ENCODE results near the gene HES7. TPM values are rescaled to one million over a fixed set of nuclear protein-coding genes. Genes with fewer than 3 reads are reported as not detected.

HES7 gene
- total RNA-seq, 1 donor, result not detected

GRCh38 chr17:8145811-8146210 is 21.9 kb upstream of the HES7 start:
- no peak for TF ChIP-seq CTCF (IDR thresholded peaks at IDR 0.05; ENCODE audit: extremely low read depth, low read depth, low read length)
- Histone ChIP-seq H4K20me1 (ENCODE audit: insufficient read depth, low read length) (peaks cover 37% of the 10 kb centered on the region), H3K4me2 (ENCODE audit: insufficient read depth, low read length) (no peak overlapping the region), H3K36me3 (ENCODE audit: insufficient read depth, low read length) (peaks cover 89% of the 10 kb centered on the region), H3K27ac (ENCODE audit: low read depth, low read length) (no peak overlapping the region), H3K79me2 (ENCODE audit: insufficient read depth, low read length) (peaks cover 14% of the 10 kb centered on the region), H3K9me3 (ENCODE audit: low read depth, low read length) (no peaks in the 10 kb centered on the region), H3K27me3 (ENCODE audit: insufficient read depth, low read length) (no peaks in the 10 kb centered on the region), H3K4me3 (ENCODE audit: insufficient read depth, low read length) (no peak overlapping the region), H2AFZ (ENCODE audit: low read length) (no peak overlapping the region), H3K4me1 (ENCODE audit: insufficient read depth, low read length) (peaks cover 4% of the 10 kb centered on the region)
- DNase-seq (ENCODE audit: insufficient read length, low spot score, missing footprints), result no peak

- TF ChIP-seq CTCF (IDR thresholded peaks at IDR 0.05; ENCODE audit: extremely low read depth, low read depth, low read length), result no peak
- Histone ChIP-seq H3K4me2 (ENCODE audit: insufficient read depth, low read length) (no peak overlapping the region), H3K4me3 (ENCODE audit: insufficient read depth, low read length) (no peak overlapping the region), H3K79me2 (ENCODE audit: insufficient read depth, low read length) (peaks cover 2% of the 10 kb centered on the region), H2AFZ (ENCODE audit: low read length) (no peak overlapping the region), H3K9me3 (ENCODE audit: low read depth, low read length) (no peaks in the 10 kb centered on the region), H3K4me1 (ENCODE audit: insufficient read depth, low read length) (peaks cover under 1% of the 10 kb centered on the region), H3K27me3 (ENCODE audit: insufficient read depth, low read length) (no peaks in the 10 kb centered on the region), H3K27ac (ENCODE audit: low read depth, low read length) (no peak overlapping the region), H3K36me3 (ENCODE audit: insufficient read depth, low read length) (peaks cover 87% of the 10 kb centered on the region), H4K20me1 (ENCODE audit: insufficient read depth, low read length) (peaks cover 28% of the 10 kb centered on the region)
- peak; percentile 62 for DNase-seq (ENCODE audit: insufficient read length, low spot score, missing footprints)
Measured at GRCh38 chr17:8144401-8145231, 20.7 kb upstream of the HES7 start.

GRCh38 chr17:8143581-8144400 is 19.9 kb upstream of the HES7 start:
- peaks cover 5% of the 10 kb centered on the region for H3K4me1 ChIP-seq (ENCODE audit: insufficient read depth, low read length)
- DNase-seq (ENCODE audit: insufficient read length, low spot score, missing footprints), result peak; percentile 43
- peaks cover 79% of the 10 kb centered on the region for H3K36me3 ChIP-seq (ENCODE audit: insufficient read depth, low read length)
- H3K27ac ChIP-seq (ENCODE audit: low read depth, low read length), result no peak overlapping the region
- H4K20me1 ChIP-seq (ENCODE audit: insufficient read depth, low read length), result peaks cover 26% of the 10 kb centered on the region
- H3K27me3 ChIP-seq (ENCODE audit: insufficient read depth, low read length), result no peaks in the 10 kb centered on the region
- no peak overlapping the region for H2AFZ ChIP-seq (ENCODE audit: low read length)
- TF ChIP-seq CTCF (IDR thresholded peaks at IDR 0.05; ENCODE audit: extremely low read depth, low read depth, low read length), result no peak
- H3K79me2 ChIP-seq (ENCODE audit: insufficient read depth, low read length), result no peaks in the 10 kb centered on the region
- H3K4me3 ChIP-seq (ENCODE audit: insufficient read depth, low read length), result no peak overlapping the region
- no peak overlapping the region for H3K4me2 ChIP-seq (ENCODE audit: insufficient read depth, low read length)
- H3K9me3 ChIP-seq (ENCODE audit: low read depth, low read length), result no peaks in the 10 kb centered on the region
